ELR (cell line): ENCODE results near the gene ARAP2.

Experiments used
- DNase-seq: peaks from one replicate; pipeline ENCODE4 v3.0.0-alpha.2; 2015; ENCODE audit warnings: low read depth

ARAP2 gene

DNA sequence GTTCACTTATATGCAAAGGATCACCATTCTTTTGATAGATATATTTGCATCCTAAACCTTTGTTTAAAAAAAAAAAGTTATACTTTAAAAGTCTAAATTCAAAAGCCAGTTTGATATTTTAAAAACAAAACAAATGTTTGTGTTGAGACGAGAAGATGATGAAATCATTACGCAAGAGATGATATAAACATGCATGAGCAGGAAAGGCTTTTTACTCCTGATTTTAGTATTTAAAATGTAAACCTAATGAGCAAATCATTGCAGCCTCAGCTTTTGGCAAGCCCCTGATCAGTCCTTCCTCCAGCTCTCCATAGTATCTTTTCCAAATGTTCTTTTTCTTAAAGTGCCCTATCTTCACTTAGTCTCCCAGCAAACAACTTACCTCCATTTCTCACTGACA, 115.6 kb downstream of the ARAP2 start:
- DNase-seq: peak; percentile 19

DNA sequence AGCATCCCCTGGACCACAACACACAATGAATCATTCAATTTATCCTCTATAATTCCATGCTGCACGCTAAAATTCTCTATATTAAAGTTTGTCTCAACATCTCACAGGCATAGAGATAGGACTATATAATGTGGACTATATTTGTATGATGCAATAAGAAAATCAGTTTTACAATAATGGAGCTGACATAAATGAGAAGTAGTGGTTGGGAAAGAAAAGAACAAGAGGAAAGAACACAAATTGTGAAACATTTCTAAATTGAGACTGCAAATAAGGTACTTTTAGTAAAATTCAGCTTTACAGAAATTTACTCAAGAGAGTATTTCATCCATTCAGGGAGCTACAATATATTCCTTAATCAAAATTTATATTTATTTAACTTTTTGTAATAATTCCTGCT, 120.4 kb downstream of the ARAP2 start:
- DNase-seq: no peak

DNA sequence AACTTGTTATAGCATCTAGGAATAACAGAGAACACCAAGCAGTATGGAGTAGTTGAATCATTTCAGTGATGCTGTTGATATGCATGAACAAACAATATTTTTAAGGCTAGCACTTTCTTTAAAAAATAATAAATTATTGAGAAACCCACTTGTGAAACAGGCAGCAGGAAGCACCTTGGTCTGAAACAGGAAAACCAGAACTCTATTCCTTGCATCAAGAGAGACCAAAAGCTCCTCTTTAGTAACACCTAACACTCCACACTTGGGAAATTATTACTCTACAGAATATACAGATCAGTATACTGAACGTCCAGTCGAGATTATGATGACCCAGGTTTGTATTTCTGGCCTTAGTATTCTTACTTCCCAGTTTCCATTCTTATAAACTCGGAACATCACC, 129.0 kb downstream of the ARAP2 start:
- DNase-seq: no peak

DNA sequence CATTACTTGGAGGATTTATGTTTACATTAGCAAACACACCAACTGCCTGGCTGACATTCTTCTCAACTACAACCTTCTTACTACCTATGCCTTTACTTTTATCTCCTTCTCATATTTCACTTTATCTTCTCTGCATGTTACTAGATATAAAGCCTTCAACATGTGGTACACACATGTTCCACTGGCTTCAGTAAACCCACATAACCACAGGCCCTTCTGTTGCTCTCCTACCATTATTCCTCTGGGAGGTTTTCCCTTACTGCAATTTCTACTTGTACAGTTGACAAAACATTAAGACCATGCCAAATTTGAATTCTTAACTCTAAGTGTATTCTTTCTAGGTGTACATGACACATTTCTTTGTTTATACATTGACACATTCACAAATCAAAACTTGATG, 133.1 kb downstream of the ARAP2 start:
- DNase-seq: peak; percentile 3

DNA sequence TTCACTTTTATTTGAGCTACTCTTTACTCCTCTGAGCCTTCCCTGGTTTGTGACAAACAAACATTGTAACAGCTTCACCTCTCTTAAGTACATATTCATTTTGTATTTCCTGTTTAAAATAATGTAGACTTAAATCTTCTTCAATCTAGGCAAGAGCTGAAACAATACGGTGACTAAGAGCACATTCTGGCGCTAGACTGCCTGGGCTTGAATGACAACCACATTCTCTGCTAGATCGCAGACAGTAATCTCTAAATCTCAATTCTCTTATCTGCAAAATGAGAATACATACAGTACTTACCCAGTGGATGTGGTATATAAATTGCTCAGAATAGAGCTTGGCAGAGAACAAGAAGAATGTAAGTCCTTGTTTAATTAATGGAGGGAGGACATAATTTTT, 144.8 kb downstream of the ARAP2 start:
- DNase-seq: no peak

DNA sequence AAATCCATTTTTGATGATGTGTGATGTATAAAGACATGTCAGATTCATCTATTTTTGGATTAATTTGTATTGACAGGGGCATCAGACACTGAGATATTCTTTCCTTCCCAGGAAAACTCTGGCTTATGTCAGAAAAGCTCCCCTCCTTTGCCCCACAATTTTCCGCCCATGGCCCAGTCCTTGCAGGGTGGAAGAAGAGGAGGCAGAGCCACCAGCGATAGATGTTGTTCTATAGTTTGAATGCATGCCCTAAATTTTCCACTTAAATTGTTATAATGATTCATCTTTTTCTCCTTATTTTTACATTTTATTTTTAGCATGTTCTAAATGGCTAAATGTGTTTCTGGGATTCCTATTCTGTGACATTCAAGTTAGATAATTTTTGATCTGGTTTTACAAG, 149.3 kb downstream of the ARAP2 start:
- no peak for DNase-seq

DNA sequence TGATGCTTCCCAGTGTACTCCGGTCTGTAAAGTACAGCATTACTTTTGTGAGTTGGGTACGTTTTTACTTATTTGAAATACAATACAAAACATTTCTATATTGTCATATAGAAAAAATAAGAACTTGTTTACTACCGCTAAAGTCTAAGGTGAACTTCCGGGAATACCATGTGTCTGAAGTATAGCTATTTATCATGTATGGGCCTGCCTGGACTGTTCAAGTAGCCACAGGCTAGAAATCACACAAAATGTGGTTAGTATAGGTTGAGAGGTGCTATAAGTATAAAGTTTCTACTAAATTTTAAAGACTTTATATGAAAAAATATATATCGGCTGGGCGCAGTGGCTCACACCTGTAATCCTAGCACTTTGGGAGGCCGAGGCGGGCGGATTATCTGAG, 152.3 kb downstream of the ARAP2 start:
- DNase-seq: no peak

DNA sequence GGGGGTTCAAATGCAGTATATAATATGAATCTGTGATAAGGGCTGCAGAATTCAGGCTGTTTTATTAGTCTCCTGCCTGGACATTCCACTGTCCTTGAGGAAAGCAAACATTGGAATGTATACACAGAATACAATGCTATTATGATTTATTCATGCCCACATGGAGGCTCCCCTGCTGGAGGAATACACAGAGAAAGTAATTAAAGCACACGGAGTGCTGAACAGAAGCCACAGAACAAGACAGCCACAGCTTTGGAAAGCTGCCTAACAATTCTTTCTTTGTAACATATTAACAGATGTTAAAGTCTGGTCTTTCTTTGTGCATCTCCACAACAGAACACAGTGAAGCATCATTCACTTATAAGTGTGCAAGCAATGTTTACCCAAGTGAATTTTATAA, 155.8 kb downstream of the ARAP2 start:
- DNase-seq: no peak

DNA sequence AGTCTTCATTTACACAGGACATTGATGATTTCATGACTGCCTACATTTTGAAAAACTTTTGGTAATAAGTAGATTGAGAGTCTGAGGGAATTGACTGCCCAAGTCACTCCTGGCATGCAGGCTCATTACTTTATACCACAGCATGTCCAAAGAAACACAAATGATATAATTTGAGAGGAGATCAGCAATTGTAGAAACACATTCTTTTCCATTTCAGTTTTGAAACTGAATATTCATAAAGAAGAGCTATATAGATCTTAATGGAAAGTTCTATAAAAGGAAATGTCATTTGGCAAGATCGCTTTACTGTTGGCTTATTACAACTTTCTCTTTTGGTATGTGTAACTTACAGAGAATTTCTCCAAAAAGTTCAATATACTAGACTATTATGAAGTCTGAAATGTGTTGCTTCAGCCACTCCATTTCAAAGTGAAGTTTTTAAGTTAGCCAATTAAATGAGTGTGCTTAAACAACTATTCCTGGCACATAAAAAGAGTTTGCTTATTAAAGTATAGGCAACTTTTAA, 158.0 kb downstream of the ARAP2 start:
- DNase-seq: no peak

DNA sequence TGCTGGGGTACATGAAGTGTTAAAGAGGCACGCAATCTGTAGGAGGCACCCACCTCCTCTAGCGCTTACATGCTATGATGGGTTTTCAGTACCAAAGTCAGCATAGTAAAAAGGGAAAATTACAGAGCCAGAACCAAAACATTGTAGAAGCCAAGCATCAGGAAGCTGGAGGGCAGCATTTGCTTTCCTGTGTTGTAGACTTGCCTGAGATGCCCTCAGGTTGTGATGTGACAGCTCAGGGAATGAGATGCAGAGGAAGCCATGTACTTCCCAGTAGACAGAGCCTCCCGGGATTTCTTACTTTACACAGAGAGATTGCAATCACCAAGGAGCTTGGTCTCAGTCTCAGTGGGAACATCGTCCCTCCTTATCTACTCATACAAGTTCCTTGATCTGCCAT, 161.5 kb downstream of the ARAP2 start:
- DNase-seq: peak; percentile 7

DNA sequence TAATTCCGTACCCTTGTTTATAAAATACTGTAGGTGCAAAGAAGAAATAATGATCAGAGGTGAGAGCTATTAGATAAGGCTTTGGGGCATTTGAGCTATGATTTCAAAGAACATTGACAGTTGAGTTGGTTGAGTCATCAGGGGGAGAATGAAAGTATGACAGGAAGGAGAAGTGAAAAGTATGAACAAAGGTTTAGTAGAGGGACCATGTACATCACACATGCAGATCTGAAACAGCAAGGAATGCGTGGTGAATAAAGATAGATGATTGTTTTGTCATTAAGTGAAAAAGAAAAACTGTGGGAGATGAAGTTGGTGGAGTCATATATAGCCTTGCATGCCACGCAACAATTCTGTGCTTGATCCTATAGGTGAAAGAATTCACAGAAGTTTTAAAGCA, 163.1 kb downstream of the ARAP2 start:
- DNase-seq: peak; percentile 29

DNA sequence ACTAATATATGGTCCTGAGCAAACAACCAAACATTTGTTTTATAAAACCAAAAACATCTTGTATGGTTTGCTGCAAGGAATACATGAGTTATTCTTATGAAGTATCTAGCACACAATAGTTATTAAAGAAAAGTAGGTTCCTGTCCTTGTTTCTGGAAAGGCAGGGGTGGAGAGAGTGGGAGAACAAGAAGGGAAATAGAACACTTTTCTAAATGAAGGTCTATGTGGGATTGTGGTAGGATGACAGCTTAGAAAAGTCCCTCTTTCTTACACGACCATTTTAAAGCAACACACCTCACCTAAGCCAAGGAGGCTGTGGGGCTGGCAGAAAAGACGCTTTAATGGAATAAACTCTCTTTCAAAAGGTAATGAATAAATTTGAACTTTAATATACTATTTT, 164.6 kb downstream of the ARAP2 start:
- DNase-seq: no peak

DNA sequence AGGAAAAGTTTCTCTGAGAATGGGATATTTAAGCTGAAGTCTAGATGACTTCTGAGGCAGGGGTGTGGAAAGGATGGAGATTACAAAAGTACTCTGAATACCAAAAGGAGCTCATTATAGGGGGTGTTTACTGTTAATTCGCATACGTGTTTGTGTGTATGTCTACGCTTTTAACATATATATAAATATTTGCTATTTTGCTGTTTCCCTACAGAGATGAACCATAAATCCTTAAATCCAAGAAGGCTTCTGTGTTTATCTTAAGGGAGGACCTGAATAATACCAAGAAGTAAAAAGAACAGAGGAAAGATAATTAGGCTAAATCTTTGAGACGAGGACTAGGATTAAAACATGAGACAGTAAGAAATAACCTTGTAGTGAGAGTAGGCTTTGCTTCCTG, 166.0 kb downstream of the ARAP2 start:
- DNase-seq: no peak

DNA sequence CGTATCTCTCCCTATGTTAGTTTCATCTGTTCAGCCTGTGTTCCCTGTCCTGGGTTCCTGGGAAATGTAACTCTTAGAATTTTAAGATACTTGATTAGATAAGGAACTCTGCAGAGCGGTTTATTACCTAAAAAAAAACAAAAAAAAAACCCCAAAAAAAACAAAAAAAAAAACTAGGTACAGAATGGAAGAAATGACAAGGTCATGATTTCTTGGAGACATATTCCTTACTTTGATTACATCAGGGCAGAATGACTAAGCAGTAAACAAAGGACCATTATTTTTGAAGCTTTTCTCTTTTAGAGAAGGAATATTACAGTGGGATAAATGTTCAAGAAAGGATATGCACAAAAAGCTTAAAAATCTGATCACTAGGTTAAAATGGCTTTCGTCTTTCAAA, 171.8 kb downstream of the ARAP2 start:
- DNase-seq: no peak

DNA sequence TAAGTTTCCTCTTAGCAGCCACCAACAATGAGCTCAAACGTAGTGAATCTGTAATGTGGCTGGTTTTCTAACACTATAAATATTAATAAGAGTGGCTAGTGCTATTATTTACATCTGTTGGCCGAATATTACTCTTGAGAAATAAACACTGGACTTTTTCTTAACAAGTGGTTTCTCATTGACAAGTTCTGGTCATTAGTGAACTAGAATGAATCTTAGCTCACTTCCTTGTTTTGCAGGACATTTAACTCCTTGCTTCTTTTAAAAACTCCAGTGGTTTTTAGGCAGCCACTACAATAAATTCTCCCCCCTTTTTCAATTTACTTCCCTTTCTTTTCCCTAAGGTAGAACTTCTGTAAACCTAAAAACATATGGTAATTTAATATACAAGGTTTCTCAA, 177.2 kb downstream of the ARAP2 start:
- no peak for DNase-seq

DNA sequence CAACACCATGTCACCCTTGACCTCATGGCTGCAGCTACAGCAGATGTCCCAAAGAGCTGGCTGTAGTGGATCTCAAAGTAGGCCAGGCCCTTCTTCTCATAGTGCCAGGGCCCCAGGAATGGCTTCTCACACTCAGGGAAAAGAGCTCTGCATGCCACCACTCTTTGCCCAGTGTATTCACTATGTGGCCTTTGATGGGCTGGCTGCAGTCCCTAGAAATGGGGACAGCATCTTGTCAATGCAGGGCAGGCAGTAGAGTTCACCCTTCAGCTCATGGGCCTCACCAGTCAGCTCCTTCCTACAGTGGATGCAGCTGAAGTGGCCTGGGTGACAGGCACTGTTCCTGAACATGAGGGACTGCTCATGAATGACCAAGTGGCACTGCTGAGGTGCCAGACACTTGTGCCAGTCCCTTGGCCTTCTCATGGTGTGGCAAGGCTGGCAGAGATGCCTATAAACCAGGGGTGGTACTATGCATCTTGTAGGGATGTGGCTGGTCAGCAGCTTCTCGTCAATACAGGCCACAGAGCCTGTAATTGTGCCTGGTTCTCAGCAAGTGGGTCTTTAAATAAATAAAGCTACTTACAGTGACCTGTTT, 178.9 kb downstream of the ARAP2 start:
- no peak for DNase-seq

DNA sequence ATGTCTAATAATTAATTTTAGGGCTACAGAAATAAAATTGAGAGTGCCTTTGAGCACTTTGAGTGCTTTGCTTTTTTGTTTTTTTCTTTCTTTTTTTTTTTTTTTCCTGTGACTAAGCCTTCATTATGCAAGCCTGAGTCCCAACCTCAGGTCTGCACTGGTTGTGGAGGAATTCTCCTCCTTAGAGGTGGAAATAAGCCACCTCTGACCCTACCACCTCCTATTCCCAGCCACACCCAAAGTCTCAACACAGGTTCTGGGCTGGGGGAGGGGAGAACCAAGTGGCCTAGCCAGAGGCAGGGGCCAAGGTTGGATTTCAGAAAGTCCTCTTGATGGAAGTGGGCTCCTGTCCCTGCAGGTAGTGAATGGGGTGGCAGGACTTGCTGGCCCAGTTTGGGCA, 180.2 kb downstream of the ARAP2 start:
- DNase-seq: no peak

DNA sequence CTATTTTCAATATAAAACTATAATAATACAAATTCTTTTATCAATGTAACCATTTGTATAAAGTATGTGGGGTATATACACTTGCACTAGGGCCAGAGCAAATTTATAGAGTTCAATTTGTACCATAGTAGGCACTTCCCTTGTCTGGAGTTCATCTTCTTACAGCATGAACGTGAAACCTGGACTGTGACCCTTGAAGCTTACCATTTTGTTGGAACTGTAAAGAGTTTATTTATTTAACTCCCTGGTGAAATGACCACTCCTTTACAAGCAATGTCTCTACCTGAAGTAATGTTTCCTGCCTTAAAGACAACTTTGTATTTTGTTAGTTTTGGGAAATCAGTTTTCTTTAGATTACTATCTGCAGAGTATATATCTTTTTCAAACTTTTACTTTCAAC, 188.2 kb downstream of the ARAP2 start:
- DNase-seq: no peak

DNA sequence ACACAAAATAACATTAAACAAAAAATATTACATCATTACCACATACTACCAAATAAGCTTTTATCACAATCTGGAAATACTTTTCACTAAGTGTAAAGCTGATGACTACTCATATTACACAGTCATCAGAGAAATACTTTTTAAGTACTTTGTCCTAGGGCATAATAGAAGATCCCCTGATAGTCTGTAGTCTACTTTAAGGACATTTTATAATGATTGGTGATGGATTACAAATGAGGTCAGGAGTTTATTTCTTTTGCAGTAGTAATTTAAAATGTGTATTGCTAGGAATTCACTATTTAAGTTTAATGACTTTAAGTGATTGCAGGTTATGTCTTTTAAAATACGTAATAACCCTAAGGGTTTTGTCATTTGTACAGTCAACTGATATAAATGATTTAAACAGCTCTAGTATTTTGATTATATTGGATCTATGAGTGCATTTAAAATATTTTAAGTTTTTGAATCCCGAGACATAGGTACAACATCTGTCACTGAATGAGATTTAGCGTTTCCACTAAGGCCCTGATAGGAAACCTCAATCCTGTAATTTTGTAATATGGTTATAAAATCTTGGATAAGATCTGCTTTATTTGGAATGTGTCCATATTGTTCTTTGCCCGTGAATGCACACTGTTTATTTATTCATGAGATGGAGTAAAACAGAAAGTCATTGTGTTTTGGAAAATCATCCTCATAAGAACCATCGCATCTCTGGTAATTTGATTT, 189.5 kb downstream of the ARAP2 start:
- DNase-seq: peak; percentile 42

DNA sequence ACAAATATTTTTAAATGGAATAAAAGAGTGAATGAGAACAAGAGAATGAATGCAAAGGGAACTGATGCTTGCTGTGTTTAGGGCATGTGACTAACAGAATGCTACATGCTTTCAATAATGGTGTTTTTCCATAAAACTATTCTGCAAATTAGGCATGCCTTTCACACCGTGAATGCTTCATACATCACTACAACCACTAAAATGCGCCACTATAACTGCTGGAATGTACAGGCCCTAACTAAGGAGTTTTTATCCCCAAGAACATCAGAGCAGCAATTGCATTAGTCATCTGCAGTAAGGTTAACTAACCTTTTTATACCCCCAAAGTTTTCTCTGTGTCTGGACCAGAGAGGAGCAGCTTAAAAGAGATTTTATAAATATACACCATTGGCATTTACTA, 190.4 kb downstream of the ARAP2 start:
- DNase-seq: peak; percentile 60

DNA sequence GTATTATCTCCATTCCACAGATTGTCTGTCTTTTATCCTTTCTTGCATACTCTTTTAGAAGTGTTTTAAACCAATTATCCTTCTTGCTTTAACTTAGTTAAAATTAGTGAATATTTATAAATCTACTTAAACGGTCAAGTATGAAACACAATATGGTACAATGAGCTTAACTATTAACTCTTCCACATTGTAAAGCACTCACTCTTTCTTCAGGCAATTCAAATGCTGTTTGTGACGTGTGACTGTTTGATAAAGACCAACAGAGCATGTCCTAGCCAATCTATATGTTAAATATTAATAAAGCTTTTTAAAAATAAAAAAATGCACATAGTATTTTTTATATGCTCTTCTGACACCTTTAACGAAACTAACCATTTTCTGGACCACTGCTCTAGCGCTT, 192.7 kb downstream of the ARAP2 start:
- no peak for DNase-seq

DNA sequence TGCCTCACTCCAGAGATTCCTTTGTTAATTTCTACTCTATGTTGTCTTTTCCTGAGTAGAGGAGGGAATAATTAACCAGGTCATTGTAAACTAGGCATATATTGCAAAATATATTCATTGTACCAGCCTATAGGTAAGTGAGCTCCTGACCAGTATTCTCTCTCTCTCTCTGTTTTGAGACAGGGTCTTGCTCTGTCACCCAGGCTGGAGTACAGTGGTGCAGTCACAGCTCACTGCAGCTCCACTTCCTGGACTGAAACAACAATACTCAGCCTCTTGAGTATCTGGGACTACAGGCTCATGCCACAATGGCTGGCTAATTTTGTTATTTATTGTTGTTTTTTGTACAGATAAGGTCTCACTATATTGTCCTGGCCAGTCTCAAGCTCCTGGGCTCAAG, 198.3 kb downstream of the ARAP2 start:
- no peak for DNase-seq

DNA sequence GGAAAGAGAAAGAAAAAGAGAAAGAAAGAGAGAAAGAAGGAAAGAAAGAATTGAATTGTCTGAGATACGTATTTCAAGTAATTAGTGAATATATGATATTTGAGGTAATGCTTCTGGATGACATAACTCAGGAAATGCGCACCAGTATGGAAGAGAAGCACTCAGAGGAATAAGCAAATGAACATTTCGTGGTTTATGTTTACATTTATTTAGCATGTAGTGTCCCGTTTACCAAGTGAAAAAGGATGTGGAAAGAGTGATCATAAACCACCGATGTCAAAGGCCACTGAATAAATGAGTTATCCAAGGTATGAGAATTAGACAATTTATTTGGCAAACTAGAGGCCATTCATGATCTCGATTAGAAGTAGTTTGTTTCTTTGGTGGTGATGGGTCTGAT, 200.4 kb downstream of the ARAP2 start:
- DNase-seq: peak; percentile 82

DNA sequence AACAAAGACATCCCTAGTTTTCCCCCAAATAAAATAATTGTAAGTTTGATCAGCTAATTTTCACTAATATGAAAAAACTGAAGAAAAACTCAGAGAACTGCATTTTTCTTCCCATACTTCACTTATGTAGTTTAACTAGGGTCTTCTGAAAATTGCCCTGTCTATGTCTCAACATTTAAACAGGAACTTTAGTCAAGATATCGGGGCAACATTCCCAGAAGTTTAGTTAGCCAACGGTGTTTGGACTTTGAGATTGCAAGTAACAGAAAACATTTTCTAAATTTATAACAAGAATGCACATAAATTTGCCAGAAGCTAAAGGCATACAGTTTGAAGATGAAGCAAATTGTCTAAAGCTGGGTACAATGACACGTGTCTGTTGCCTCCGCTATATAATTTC, 201.1 kb downstream of the ARAP2 start:
- DNase-seq: no peak
